22Rv1 (cell line): ENCODE measurements around the gene CLEC4F.

Source experiments
- H3K27ac ChIP-seq: fragments of 450-650 bp; 2 replicates; pipeline ENCODE4 v1.5.1; 2017
- CTCF ChIP-seq: fragments of 450-650 bp; IDR thresholded peaks from 2 replicates; pipeline ENCODE4 v1.5.1; 2017; ENCODE audit warnings: mild to moderate bottlenecking
- ZFX ChIP-seq: fragments of 450-650 bp; IDR thresholded peaks from 2 replicates; pipeline ENCODE4 v1.6.1; 2017; ENCODE audit warnings: antibody characterized with exemption, borderline replicate concordance

Gene CLEC4F

DNA sequence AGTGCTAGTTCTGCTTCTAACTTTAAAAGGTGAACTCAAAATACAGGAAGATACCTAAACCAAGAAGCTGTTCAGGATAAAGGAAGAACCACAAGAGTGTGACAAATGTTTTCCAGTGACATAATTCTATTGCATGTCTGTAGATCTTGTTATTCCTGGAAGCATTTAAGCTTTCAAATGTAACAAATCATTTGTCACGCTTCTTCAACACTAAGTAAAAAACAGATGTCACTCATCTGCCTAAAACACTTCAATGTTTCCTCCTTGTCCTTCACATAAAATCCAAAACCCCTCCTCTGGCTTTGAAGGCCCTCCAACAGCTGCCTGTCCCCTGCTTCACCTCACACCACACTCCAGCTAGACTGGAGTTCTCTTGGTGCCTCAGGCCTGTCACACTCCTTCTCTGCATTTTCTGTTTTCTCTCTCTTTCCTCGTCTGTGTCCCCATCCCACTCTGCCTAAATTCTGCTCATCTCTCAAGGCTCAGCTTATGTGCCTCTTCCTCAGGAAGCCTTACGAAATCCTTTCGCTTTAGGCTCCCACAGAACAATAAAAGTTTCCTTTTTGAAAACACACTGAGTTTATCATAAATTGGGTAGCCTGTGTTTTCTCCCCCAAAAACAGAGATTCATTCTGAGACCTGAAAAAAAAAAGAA is 6.4 kb upstream of the CLEC4F start:
- TF ChIP-seq ZFX (no peak), CTCF (no peak)
- no peak overlapping the region for H3K27ac ChIP-seq

DNA sequence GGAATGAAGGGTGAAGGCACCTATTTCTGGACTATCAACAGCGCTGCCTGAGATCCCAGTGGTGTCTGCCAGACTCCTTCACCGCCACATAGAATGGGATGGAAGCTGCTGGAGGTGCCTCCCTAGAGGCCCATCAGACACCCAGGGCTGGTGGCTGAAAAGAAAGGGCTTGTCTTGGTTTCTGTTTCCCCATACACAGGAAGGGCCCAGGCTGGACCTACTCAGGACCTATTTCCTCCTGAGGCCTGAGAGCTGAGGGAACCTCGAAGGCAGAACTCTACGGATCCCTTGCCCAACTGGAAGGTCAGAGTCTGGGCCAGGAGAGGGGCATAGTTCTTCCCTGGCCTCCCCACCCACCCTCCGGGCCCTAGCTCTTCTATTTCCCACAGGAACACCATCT is 2.9 kb upstream of the CLEC4F start:
- no peak overlapping the region for H3K27ac ChIP-seq
- no peak for TF ChIP-seq ZFX
- no peak for TF ChIP-seq CTCF

GRCh38 chr2:70822843-70823242 is 2.4 kb upstream of the CLEC4F start:
- H3K27ac ChIP-seq = no peak overlapping the region
- no peak for TF ChIP-seq CTCF
- no peak for TF ChIP-seq ZFX

GRCh38 chr2:70817284-70817954 is 3.0 kb downstream of the CLEC4F start:
- H3K27ac ChIP-seq = no peak overlapping the region
- no peak for TF ChIP-seq ZFX
- TF ChIP-seq CTCF = no peak

- no peak overlapping the region for H3K27ac ChIP-seq
- no peak for TF ChIP-seq ZFX
- no peak for TF ChIP-seq CTCF
These were observed 3.7 kb downstream of the CLEC4F start for GRCh38 chr2:70816726-70817125.

- no peak overlapping the region for H3K27ac ChIP-seq
- TF ChIP-seq CTCF (no peak), ZFX (no peak)
These were observed 11.1 kb downstream of the CLEC4F start for GRCh38 chr2:70808983-70809958.
